H9 (cell line): ENCODE measurements around the gene ZNF70. TPM values are rescaled to one million over a fixed set of nuclear protein-coding genes. Genes with fewer than 3 reads are reported as not detected.
A peak's percentile ranks its signal among the peaks of the same experiment; 100 is the strongest.

Experiments used
- DNase-seq: peaks from one replicate; pipeline ENCODE4 v3.0.0-alpha.2; 2017
- H2AFZ ChIP-seq: one replicate; pipeline ENCODE4 v1.6.1; 2013; ENCODE audit warnings: mild to moderate bottlenecking, low read length, control low read depth, moderate library complexity
- H2AK5ac ChIP-seq: 2 replicates; pipeline ENCODE4 v1.6.1; 2013; ENCODE audit warnings: low read length, control low read depth, mixed read lengths; ENCODE audit not compliant: insufficient read length
- H2BK120ac ChIP-seq: one replicate; pipeline ENCODE4 v1.6.1; 2013; ENCODE audit warnings: low read depth, mild to moderate bottlenecking, low read length, control low read depth, inconsistent platforms; ENCODE audit not compliant: poor library complexity, severe bottlenecking
- H2BK12ac ChIP-seq: 2 replicates; pipeline ENCODE4 v1.6.1; 2013; ENCODE audit warnings: low read length, control low read depth, mixed read lengths, low read depth; ENCODE audit not compliant: insufficient read length
- H2BK15ac ChIP-seq: 2 replicates; pipeline ENCODE4 v1.6.1; 2013; ENCODE audit warnings: low read depth, low read length, control low read depth
- H2BK20ac ChIP-seq: one replicate; pipeline ENCODE4 v1.6.1; 2013; ENCODE audit warnings: low read depth, mild to moderate bottlenecking, low read length, control low read depth, inconsistent platforms; ENCODE audit not compliant: poor library complexity, severe bottlenecking
- H2BK5ac ChIP-seq: 2 replicates; pipeline ENCODE4 v1.6.1; 2013; ENCODE audit warnings: low read length, control low read depth, mixed read lengths; ENCODE audit not compliant: insufficient read length
- H3K14ac ChIP-seq: 2 replicates; pipeline ENCODE4 v1.6.1; 2013; ENCODE audit warnings: low read length, control low read depth; ENCODE audit not compliant: insufficient read depth
- H3K18ac ChIP-seq: 2 replicates; pipeline ENCODE4 v1.6.1; 2013; ENCODE audit warnings: low read depth, mild to moderate bottlenecking, mixed read lengths, low read length, control low read depth; ENCODE audit not compliant: insufficient read length
- H3K23ac ChIP-seq: 2 replicates; pipeline ENCODE4 v1.6.1; 2013; ENCODE audit warnings: low read length, control low read depth, mixed read lengths, low read depth; ENCODE audit not compliant: insufficient read length
- H3K23me2 ChIP-seq: 2 replicates; pipeline ENCODE4 v1.6.1; 2013; ENCODE audit warnings: low read depth, mild to moderate bottlenecking, mixed read lengths, low read length, control low read depth; ENCODE audit not compliant: insufficient read length, poor library complexity, severe bottlenecking
- H3K27ac ChIP-seq: 2 replicates; pipeline ENCODE4 v1.5.1; 2013; ENCODE audit warnings: low read length, control low read depth, mixed read lengths, low read depth; ENCODE audit not compliant: insufficient read length
- H3K27me3 ChIP-seq: 2 replicates; pipeline ENCODE4 v1.6.1; 2013; ENCODE audit warnings: low read length, control low read depth, inconsistent platforms; ENCODE audit not compliant: insufficient read depth
- H3K4ac ChIP-seq: 2 replicates; pipeline ENCODE4 v1.6.1; 2013; ENCODE audit warnings: low read depth, mild to moderate bottlenecking, control low read depth, inconsistent platforms, low read length, moderate library complexity
- H3K4me1 ChIP-seq: 2 replicates; pipeline ENCODE4 v1.6.1; 2013; ENCODE audit warnings: low read length, control low read depth, inconsistent platforms; ENCODE audit not compliant: insufficient read depth
- H3K4me2 ChIP-seq: 2 replicates; pipeline ENCODE4 v1.6.1; 2013; ENCODE audit warnings: low read length, control low read depth, mixed read lengths; ENCODE audit not compliant: insufficient read length, insufficient read depth
- H3K56ac ChIP-seq: 2 replicates; pipeline ENCODE4 v1.6.1; 2013; ENCODE audit warnings: low read depth, mild to moderate bottlenecking, mixed read lengths, low read length, control low read depth; ENCODE audit not compliant: insufficient read length
- H3K79me1 ChIP-seq: 2 replicates; pipeline ENCODE4 v1.6.1; 2013; ENCODE audit warnings: low read depth, mild to moderate bottlenecking, moderate library complexity, low read length, control low read depth, inconsistent platforms; ENCODE audit not compliant: insufficient read depth, poor library complexity, severe bottlenecking
- H3K79me2 ChIP-seq: 2 replicates; pipeline ENCODE4 v1.6.1; 2013; ENCODE audit warnings: low read length, control low read depth, inconsistent platforms; ENCODE audit not compliant: insufficient read depth
- H3K9ac ChIP-seq: 2 replicates; pipeline ENCODE4 v1.6.1; 2013; ENCODE audit warnings: low read length, control low read depth, mixed read lengths; ENCODE audit not compliant: insufficient read length; ENCODE audit errors: extremely low read depth
- H3K9me3 ChIP-seq: one replicate; pipeline ENCODE4 v1.6.1; 2013; ENCODE audit warnings: low read depth, low read length, inconsistent platforms; ENCODE audit not compliant: control insufficient read depth
- H3T11ph ChIP-seq: one replicate; pipeline ENCODE4 v1.6.1; 2013; ENCODE audit warnings: mild to moderate bottlenecking, low read length, control low read depth, inconsistent platforms
- H4K20me1 ChIP-seq: one replicate; pipeline ENCODE4 v1.6.1; 2013; ENCODE audit not compliant: control insufficient read depth, insufficient read length, insufficient read depth
- H4K5ac ChIP-seq: 2 replicates; pipeline ENCODE4 v1.6.1; 2013; ENCODE audit warnings: low read depth, mild to moderate bottlenecking, mixed read lengths, low read length, control low read depth; ENCODE audit not compliant: insufficient read length
- H4K8ac ChIP-seq: replicated peaks from 2 replicates; pipeline ENCODE4 v1.6.1; 2013; ENCODE audit warnings: low read length, control low read depth, mixed read lengths, low read depth; ENCODE audit not compliant: insufficient read length
- H4K91ac ChIP-seq: 2 replicates; pipeline ENCODE4 v1.6.1; 2013; ENCODE audit warnings: low read depth, mild to moderate bottlenecking, moderate library complexity, mixed read lengths, low read length, control low read depth; ENCODE audit not compliant: insufficient read length
- H3K27ac Mint-ChIP-seq, 3 experiments: 2 replicates in 2 of 3; 3 replicates in 1 of 3; pipeline ENCODE4 v1.8.0; 2020 to 2021; ENCODE audit warnings: mixed read lengths in 3 of 3, mild to moderate bottlenecking in 1 of 3, moderate library complexity in 1 of 3
- H3K27me3 Mint-ChIP-seq: 2 replicates; pipeline ENCODE4 v1.8.0; 2021; ENCODE audit warnings: low read depth, mild to moderate bottlenecking, moderate library complexity, mixed read lengths
- H3K36me3 Mint-ChIP-seq, 3 experiments: 2 replicates in 2 of 3; 3 replicates in 1 of 3; pipeline ENCODE4 v1.8.0; 2020 to 2021; ENCODE audit warnings: low read depth in 3 of 3, mixed read lengths in 3 of 3; ENCODE audit not compliant: insufficient read depth in 1 of 3
- H3K4me1 Mint-ChIP-seq, 2 experiments: 2 replicates each; pipeline ENCODE4 v1.8.0; 2020; ENCODE audit warnings: mixed read lengths in 2 of 2
- H3K4me3 Mint-ChIP-seq, 2 experiments: 2 replicates in 1 of 2; 3 replicates in 1 of 2; pipeline ENCODE4 v1.8.0; 2020 to 2021; ENCODE audit warnings: mild to moderate bottlenecking in 2 of 2, mixed read lengths in 2 of 2, moderate library complexity in 1 of 2
- H3K9me3 Mint-ChIP-seq, 2 experiments: 2 replicates in 1 of 2; 3 replicates in 1 of 2; pipeline ENCODE4 v1.8.0; 2020; ENCODE audit warnings: mild to moderate bottlenecking in 2 of 2, mixed read lengths in 2 of 2, moderate library complexity in 1 of 2
- WGBS: extraction: QIAGEN DNeasy Blood & Tissue Kit; methylation state at CpG from one replicate; pipeline ENCODE4 v1.1.7; 2013; ENCODE audit warnings: missing lambda C conversion rate, low lambda C conversion rate, mixed read lengths; ENCODE audit not compliant: insufficient read length; ENCODE audit errors: extremely low coverage; 5-methylcytosine and 5-hydroxymethylcytosine counted together
- total RNA-seq: library from RNA; stranded (reverse); gene quantifications from 2 replicates; pipeline ENCODE4 v1.2.1, GENCODE V29; 2021
- TF ChIP-seq, protein P1 (sequence below): fragments of 200-600 bp; sonication (generic); conservative IDR thresholded peaks from 3 replicates; pipeline ENCODE4 v1.8.0; 2021; ENCODE audit warnings: antibody characterized with exemption, mild to moderate bottlenecking

ZNF70 gene
- total RNA-seq, 1 experiment from 2014 or later: 3.5 TPM

GRCh38 chr22:23713696-23714595 is 37.0 kb downstream of the ZNF70 start:
- WGBS: no CpG with 5 or more reads among the region's 28 CpGs
- H3K79me2 ChIP-seq: no peaks in the 10 kb centered on the region

More at GRCh38 chr22:23713696-23714595, 37.0 kb downstream of the ZNF70 start:
- Histone ChIP-seq H3T11ph (no peak overlapping the region), H2AK5ac (no peak overlapping the region), H2BK12ac (no peak overlapping the region), H3K27me3 (no peaks in the 10 kb centered on the region), H3K9ac (no peak overlapping the region), H3K4me2 (no peak overlapping the region), H3K56ac (no peak overlapping the region), H4K5ac (no peak overlapping the region), H2AFZ (no peak overlapping the region), H3K9me3 (no peaks in the 10 kb centered on the region), H2BK15ac (no peak overlapping the region), H3K4me1 (no peaks in the 10 kb centered on the region), H4K20me1 (no peaks in the 10 kb centered on the region), H3K23me2 (peaks cover 3% of the 10 kb centered on the region), H4K8ac (no peak overlapping the region), H3K18ac (no peak overlapping the region), H4K91ac (no peak overlapping the region), H3K4ac (no peak overlapping the region), H2BK120ac (no peak overlapping the region), H3K14ac (no peak overlapping the region), H3K27ac (no peak overlapping the region), H3K23ac (no peak overlapping the region), H3K79me1 (no peaks in the 10 kb centered on the region), H2BK20ac (no peak overlapping the region), H2BK5ac (no peak overlapping the region)
- DNase-seq: no peak
- Mint-ChIP-seq H3K36me3 (peaks cover 25 to 48% (median 44%) of the 10 kb centered on the region in 3 experiments), H3K9me3 (no peaks in the 10 kb centered on the region; a peak in 1 of 5 replicates), H3K27ac (no peak overlapping the region), H3K27me3 (no peaks in the 10 kb centered on the region), H3K4me1 (peaks cover 0 to 6% of the 10 kb centered on the region in 2 experiments; a peak in 2 of 4 replicates), H3K4me3 (peak overlapping the region in 1 of 2 experiments; percentile 16; a peak in 3 of 5 replicates)
- TF ChIP-seq, protein P1, sequence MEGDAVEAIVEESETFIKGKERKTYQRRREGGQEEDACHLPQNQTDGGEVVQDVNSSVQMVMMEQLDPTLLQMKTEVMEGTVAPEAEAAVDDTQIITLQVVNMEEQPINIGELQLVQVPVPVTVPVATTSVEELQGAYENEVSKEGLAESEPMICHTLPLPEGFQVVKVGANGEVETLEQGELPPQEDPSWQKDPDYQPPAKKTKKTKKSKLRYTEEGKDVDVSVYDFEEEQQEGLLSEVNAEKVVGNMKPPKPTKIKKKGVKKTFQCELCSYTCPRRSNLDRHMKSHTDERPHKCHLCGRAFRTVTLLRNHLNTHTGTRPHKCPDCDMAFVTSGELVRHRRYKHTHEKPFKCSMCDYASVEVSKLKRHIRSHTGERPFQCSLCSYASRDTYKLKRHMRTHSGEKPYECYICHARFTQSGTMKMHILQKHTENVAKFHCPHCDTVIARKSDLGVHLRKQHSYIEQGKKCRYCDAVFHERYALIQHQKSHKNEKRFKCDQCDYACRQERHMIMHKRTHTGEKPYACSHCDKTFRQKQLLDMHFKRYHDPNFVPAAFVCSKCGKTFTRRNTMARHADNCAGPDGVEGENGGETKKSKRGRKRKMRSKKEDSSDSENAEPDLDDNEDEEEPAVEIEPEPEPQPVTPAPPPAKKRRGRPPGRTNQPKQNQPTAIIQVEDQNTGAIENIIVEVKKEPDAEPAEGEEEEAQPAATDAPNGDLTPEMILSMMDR: no peak
